SH-SY5Y (cell line): ENCODE results near the gene TMEM178B.

Experiments
- GATA2 ChIP-seq: IDR thresholded peaks from 2 replicates; pipeline ENCODE4 v1.6.1; 2011; ENCODE audit warnings: mild to moderate bottlenecking, low read depth, low read length
- GATA3 ChIP-seq: IDR thresholded peaks from 2 replicates; pipeline ENCODE4 v1.6.1; 2011; ENCODE audit warnings: low read depth, mild to moderate bottlenecking, low read length, moderate library complexity

Gene TMEM178B

DNA sequence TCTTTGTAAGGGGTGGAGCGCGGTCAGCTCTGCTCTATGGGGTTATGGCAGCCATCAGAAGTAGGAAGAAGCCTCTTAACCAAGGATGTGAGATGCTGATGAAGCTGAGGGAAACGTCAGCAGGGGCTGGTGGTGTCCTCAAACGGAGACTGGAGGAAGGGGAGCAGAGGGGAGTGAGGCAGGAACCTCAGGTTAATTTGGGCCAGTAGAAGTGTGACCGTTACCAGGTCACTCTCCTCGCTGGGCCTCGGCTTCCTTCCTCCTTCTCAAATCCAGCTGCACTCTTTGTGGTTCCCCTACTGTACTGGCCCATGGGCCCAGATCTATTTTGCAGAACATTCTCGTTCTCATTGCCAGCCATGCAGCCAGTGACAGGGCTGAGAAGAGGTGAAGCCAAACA, 169.5 kb downstream of the TMEM178B start:
- TF ChIP-seq GATA2 (no peak), GATA3 (no peak)

DNA sequence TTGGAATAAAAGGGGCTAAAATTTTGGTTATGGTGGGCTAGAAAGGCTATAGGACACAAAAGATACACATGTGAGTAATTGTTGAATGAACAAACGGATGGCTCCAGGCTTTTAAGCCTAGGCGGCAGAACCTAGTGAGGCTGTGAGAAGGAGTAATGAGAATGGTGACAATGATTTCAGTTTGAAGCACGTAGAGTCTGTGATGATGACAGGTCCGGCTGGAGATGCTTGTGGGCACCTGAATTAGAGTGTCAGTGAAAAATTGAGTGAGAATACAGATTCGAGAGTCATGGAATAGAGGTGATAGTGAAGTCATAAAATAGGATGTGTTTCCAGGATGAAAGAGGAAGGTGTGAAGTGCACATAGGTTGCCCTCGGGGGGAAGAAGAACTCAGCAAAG, 170.6 kb downstream of the TMEM178B start:
- TF ChIP-seq GATA3 (no peak), GATA2 (no peak)

DNA sequence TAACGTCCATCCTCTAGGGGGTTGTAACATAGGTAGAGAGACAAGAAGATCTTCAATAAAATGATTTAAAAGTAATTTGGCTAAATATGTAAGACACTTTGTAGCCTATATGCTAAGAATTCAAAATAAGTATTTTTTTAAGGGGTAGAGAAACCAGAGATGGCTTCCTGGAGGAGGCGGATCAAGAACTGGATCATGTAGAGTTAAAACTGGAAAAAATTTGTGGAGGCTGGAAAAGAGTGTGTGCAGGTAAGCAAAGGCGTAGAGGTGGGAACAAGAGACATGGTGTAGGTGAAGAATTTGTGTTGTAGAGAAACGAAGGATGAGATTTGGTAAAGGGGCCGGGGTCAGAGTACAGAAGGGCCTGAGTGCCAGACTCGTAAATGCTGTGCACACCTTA, 172.6 kb downstream of the TMEM178B start:
- no peak for TF ChIP-seq GATA3
- no peak for TF ChIP-seq GATA2

DNA sequence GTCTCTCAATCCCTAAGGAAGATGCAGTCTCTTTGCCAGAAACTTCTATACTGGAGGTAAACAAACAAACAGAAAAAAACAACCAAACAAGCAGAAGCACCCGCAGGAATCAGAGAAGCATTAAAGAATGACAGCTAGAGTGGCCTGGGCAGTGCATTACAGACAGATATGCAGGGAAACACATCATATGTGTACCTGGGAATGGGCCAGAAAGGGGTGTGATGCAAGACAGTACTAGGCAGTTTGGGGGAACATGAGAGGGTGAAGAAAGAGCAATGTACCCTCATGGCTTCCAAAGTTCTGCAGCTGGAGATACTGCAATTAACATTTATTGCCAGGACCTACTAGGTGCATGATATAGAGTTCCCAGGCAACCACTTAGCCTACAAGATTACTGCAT, 177.3 kb downstream of the TMEM178B start:
- TF ChIP-seq GATA2 (no peak), GATA3 (no peak)

DNA sequence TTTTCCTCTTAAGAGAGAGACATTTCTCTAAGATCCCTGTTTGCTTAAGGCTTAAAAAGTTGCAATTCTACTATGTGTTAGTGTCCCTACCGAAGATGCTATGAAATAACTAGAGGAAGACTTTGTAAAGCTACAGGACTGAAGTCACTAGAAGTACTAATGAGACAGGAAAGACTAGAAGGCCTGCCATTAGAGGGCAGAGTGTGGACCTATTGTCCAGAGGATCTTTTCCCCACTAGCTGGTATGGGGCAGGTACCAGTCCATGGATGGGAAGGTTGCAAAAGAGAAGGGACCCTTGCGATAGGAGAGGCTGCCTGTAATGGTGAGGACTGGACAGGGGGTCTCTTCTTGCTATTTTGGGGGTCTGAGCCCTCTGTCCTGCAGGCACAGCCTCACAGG, 178.1 kb downstream of the TMEM178B start:
- TF ChIP-seq GATA3, result no peak
- no peak for TF ChIP-seq GATA2

DNA sequence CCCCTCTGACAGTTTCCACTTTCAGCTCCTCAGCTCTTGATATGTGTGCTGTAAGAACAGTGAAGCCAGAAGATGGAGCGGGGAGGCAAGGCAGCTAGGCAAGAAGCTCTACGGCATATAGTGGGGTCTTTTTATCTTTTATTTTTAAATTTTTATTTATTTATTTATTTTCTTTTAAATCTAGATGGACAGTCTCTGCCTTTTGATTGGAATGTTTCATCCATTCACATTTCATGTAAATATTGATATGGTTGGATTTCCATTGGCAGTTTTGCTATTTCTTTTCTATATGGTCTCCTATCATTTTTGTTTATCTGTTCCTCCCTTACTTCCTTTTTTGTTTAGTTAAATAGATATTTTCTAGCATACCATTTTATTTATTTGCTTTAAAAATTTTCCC, 183.7 kb downstream of the TMEM178B start:
- TF ChIP-seq GATA2 (no peak), GATA3 (no peak)

DNA sequence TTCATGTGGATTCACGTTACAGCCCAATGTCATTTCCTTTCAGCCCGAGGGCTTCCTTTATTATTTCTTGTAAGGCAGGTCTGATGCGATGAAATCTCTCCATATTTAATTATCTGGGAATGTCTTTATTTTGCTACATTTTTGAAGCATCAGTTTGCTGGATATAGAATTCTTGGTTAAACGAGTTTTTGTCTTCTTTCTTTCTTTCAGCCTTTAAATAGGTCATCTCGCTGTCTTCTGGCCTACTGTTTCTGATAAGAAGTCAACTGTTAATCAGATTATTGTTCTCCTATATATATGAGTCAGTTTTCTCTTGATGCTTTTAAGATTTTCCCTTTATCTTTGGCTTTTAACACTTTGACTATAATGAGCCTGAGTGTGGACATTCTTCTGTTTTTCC, 184.7 kb downstream of the TMEM178B start:
- TF ChIP-seq GATA2 (no peak), GATA3 (no peak)

DNA sequence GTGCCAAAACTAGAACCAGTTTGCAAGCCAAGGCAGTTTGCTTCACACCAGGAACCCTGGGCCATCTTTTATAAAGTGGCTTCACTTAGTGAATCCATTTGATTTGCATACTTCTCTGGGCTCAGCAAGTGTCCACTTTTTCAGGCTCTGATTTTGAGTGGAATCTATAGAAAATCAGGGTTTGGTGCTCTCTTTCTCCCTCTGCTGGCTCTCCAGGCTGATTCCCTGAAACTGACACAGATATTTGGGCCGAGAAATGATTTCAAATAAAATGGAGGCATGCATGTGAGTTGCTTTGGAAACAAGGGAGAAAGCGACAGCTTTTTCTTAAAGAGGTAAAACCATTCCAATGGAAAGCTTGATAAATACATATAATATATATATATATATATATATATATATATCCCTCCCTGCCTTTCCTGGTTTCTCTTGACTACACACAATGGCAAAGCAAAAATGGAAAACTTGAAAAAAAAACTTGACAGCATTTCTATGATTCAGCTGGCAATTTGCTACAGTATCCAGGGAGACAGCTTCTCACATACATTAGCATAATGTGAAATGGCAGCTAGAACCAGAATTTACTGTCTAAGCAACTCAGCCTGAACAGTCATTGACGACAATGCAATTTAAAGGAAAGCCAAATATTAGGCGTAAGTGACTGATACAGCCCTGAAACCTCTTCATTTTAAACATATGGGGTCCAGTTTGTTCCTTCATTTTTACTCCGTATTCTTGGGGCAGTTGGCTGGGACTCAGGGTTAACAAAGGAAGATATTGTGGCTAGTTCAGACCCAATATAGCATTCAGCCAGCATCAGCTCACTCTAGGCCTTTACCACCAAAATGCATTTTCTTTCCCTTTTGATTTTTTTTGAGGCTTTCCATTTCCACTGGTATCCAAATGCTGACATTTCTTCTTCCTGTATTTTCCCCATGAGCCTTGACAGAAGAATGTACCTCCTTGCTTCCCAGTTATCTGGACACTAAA, 188.5 kb downstream of the TMEM178B start:
- TF ChIP-seq GATA2 (no peak), GATA3 (no peak)

GRCh38 chr7:141263508-141263907, 189.6 kb downstream of the TMEM178B start:
- TF ChIP-seq GATA3, result no peak
- no peak for TF ChIP-seq GATA2

DNA sequence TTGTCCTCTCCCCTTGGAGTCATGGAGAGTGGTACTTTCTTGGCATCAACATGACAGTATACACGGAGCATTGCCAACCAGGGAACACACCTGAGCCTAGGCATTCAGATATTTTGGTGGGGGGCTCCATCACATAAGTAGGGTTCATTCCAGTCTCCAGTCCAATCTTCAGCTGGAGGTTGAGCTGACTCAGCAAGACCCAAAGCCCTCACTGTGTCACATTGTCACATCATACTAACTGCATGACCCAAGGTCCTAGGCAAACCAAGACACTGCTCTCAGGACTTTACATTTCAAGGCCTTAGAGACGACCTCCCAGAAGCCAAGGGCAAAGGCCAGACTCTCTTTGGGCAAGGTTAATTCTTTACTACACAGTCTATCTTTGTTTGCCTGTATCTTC, 190.1 kb downstream of the TMEM178B start:
- no peak for TF ChIP-seq GATA2
- TF ChIP-seq GATA3, result no peak

DNA sequence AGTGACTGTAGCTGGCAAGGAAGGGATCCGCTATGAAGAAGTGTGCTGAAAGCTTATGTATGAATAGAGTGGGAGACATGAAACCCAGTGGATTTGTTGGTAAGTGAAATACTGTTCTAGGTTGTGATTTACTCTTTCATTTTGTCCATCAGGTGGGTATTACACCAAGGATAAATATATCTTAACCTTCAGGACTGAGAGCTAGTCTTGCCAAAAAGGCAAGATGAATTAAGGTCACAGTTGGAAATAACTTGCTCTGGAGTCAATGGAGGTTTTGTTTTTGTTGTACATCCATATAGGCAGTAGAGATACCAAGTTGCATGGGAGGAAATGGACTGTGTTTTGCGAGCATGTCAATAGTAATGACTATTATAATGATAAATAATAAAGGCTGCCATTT, 190.6 kb downstream of the TMEM178B start:
- no peak for TF ChIP-seq GATA3

DNA sequence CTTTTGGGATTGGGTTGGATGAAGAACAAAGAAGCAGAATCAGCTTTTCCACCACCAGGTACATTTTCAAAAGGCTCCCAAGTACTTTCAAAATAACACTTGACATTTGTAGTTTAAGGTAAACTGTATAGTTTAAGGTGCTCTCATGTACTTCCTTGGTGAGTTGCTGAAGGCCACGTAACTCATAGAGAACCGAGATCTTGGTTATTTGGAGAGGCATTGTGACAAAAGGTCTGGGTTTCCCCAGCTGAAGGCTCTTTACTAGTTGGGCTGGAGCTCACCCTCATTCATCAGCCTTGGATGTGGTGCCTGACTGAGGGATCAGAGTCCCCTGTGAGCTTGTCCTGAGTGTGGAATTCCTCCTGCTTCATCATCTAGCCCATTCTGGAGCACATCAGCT, 191.8 kb downstream of the TMEM178B start:
- TF ChIP-seq GATA3 (no peak), GATA2 (no peak)

DNA sequence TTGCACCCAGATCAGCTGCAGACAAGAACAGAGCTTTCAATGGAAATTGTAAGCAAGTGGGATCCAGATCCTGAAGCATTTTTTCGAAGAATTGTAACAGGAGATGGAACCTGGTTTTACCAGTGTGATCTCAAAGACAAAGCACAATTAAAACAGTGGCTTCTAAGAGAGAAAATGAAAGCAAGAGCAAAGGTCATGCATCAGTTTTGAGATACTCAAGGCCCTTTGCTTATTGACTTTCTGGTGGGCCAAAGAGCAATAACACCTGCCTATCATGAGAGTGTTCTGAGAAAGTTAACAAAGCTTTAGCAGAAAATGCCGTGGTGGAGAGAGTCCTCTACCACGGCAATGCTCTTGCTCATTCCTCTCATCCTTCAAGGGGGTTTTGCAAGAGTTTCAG, 194.8 kb downstream of the TMEM178B start:
- no peak for TF ChIP-seq GATA3
- no peak for TF ChIP-seq GATA2

DNA sequence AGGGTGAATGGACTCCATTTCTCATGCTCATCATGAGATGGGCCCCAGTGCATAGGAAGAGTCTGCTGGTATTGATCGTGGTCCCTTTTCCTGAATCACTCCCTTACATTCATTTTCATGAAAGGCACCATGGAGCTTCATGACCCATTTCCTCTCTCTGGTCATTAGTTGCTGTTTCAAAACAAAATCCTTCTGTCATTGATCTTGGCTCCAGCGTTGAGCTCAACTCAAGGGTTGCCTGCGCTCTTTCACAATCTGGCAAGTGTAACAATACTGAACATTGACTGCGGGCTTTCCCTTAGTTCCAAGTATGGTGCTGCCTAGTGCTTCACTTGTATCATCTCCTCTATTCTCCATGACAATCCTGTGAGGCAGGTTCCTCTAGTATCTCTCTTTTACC, 197.6 kb downstream of the TMEM178B start:
- TF ChIP-seq GATA2, result no peak
- TF ChIP-seq GATA3, result no peak

- TF ChIP-seq GATA2, result no peak
- no peak for TF ChIP-seq GATA3
Measured at GRCh38 chr7:141272417-141272816, 198.6 kb downstream of the TMEM178B start.

DNA sequence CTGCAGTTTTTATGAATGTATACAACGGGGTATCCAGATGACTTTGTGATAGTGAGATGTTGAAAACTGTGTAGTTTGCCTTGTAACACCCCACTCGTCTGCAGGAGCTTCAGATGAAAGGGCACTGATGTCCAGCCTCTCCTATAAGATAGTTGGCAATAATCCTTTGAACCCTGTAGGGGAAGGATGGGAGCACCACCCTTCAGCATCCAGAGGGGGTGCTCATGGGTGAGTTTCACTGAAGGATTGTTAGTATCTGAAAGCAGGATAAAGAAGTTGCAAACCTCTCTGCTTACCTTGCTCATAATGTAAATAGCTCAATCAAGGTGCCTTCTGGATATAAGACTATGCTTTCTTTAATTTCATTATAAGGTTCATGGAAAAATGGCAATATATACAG, 201.5 kb downstream of the TMEM178B start:
- TF ChIP-seq GATA2 (no peak), GATA3 (no peak)

GRCh38 chr7:141276031-141276430, 202.2 kb downstream of the TMEM178B start:
- no peak for TF ChIP-seq GATA3
- TF ChIP-seq GATA2, result no peak
